Lung (tissue), 16 donors: ENCODE data around the gene MGAT4D. TPM values are rescaled to one million over a fixed set of nuclear protein-coding genes. Genes with fewer than 3 reads are reported as not detected.

Source experiments
- ATAC-seq: fragments of 200-7000 bp; cut with Tn5 transposase; one replicate; pipeline ENCODE4 v1.9.1; 2020; ENCODE audit warnings: moderate number of reproducible peaks; ENCODE audit not compliant: insufficient read depth, low FRiP score
- DNase-seq, 3 donors: peaks; one replicate each; pipeline ENCODE4 v3.0.0-alpha.2; 2013 to 2017
- H3K27ac ChIP-seq, 2 donors: one replicate each; pipeline ENCODE4 v1.5.1; 2013; ENCODE audit warnings: mild to moderate bottlenecking in 2 of 2, moderate library complexity in 2 of 2, control low read depth in 1 of 2, inconsistent platforms in 1 of 2, low read depth in 1 of 2, low read length in 1 of 2
- H3K27me3 ChIP-seq, 3 donors: one replicate each; pipeline ENCODE4 v1.5.1; 2013; ENCODE audit warnings: low read length in 2 of 3; ENCODE audit not compliant: control insufficient read depth in 3 of 3, insufficient read depth in 3 of 3
- H3K36me3 ChIP-seq, 4 donors: one replicate each; pipeline ENCODE4 v1.5.1; 2013; ENCODE audit warnings: low read length in 4 of 4, mild to moderate bottlenecking in 1 of 4, moderate library complexity in 1 of 4; ENCODE audit not compliant: control insufficient read depth in 4 of 4, insufficient read depth in 4 of 4
- H3K4me1 ChIP-seq, 5 donors: one replicate each; pipeline ENCODE4 v1.5.1; 2013; ENCODE audit warnings: low read length in 5 of 5, mild to moderate bottlenecking in 2 of 5, moderate library complexity in 1 of 5; ENCODE audit not compliant: control insufficient read depth in 5 of 5, insufficient read depth in 5 of 5
- H3K4me3 ChIP-seq: one replicate; pipeline ENCODE4 v1.5.1; 2013; ENCODE audit warnings: mild to moderate bottlenecking, control low read depth, moderate library complexity
- H3K9ac ChIP-seq, 2 donors: one replicate each; pipeline ENCODE4 v1.5.1; 2013; ENCODE audit warnings: low read length in 2 of 2, control low read depth in 1 of 2; ENCODE audit not compliant: insufficient read depth in 1 of 2
- H3K9me3 ChIP-seq, 4 donors: one replicate each; pipeline ENCODE4 v1.5.1; 2013; ENCODE audit warnings: low read length in 3 of 4, mild to moderate bottlenecking in 1 of 4, moderate library complexity in 1 of 4; ENCODE audit not compliant: control insufficient read depth in 4 of 4, insufficient read depth in 3 of 4
- CTCF ChIP-seq: IDR thresholded peaks from 2 replicates; pipeline ENCODE4 v1.5.1; 2012; ENCODE audit warnings: mild to moderate bottlenecking; ENCODE audit errors: control extremely low read depth, extremely low read depth
- WGBS, 2 donors: extraction: QIAGEN DNeasy Blood & Tissue Kit; methylation state at CpG; one replicate each; pipeline ENCODE4 v1.1.7; 2013; 5-methylcytosine and 5-hydroxymethylcytosine counted together
- long read RNA-seq, 5 donors: transcript quantifications; one replicate each; lab custom pipeline, GENCODE V29; 2026
- polyA plus RNA-seq, 2 donors: library from polyadenylated mRNA; stranded (reverse); fragments of 200-250 nt; gene quantifications; one replicate each; pipeline ENCODE4 v1.2.1, GENCODE V29; 2013
- total RNA-seq, 2 donors: library from RNA; depleted of rRNA in 1 of 2; stranded (reverse); fragments of >200 nt in 1 of 2; gene quantifications; one replicate each; pipeline ENCODE4 v1.2.1, GENCODE V29; 2014 to 2021
- donor health status: control.
- donor health status: control.
- donor health status: Bipolar disorder and iron deficiency.
- donor health status: healthy.
- donor health status: DM: yes; HTN: yes; CAD: no.

Gene MGAT4D
- total RNA-seq = 1 to 10 TPM in 1 of 2 donors, not detected in 1; 1.1 TPM
- polyA plus RNA-seq = under 1 TPM in 1 of 2 donors, not detected in 1; 0.12 TPM
- long read RNA-seq, donor 1 = 0 reads
- long read RNA-seq, donor 2 = 0 reads
- long read RNA-seq, donor 3 = 0 reads
- long read RNA-seq, donor 4 = 0 reads
- long read RNA-seq, donor 5 = 0 reads

DNA sequence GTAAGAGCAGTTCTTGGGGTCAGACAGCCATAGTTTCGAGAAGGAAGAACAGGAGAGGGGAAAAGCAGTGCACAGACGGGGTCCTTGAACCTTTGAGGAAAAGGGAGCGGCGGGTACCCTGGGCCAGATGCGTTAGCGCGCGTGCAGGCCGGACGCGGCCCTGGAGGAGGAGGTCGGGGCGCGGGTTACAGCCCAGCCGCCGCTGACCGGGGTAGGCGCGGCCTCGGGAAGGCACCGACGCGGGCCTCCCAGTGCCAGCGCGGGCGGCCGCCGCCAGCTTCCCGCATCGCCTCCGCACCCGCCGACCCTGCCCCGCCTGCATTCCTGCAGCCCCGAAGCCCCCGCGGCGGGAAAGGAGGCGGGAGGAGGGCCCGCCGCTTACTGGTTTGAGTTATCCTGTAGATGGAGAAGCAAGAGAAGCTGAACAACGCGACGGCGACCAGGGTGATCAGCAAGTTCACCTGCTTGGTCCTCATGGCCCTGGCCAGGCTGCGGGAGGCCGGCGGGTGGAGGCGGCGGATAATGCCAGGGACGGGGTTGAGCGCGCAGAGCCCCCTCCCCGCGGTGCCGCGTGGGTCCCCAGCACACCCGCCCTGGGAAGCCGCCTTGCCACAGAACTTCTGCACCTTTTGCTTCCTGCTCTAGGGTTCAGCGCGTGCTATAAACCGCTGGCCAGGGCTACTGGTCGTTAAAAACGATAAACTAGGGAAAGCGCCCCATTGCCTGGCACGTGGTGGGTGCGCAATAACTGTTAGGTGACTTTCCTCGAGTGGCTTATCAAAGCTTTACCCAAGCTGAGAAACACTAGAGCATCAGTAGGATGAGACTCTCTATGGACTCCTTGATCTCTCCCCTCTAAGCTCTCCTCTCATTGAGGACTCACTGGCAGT, at the start of gene MGAT4D:
Gene MGAT4D (minus strand): TSS at position 547 of the 890 bp plus-strand sequence. CDS start 71 bp downstream, at position 476.
- Histone ChIP-seq H3K9me3 (peaks cover 0 to 6% (median 0%) of the 10 kb centered on the region in 4 donors), H3K27me3 (peaks cover 0 to 64% (median 49%) of the 10 kb centered on the region in 3 donors), H3K9ac (no peak within 1 kb of the TSS), H3K4me3 (no peak within 1 kb of the TSS), H3K4me1 (peaks cover 0 to 8% (median 2%) of the 10 kb centered on the region in 5 donors), H3K36me3 (no peaks in the 10 kb centered on the region), H3K27ac (no peak within 1 kb of the TSS)
- peak; percentile 19 for ATAC-seq
- no peak for TF ChIP-seq CTCF
- 5 to 8% methylated on average over 57 to 68 of the region's 68 CpGs for WGBS, 2 donors
- DNase-seq = peak; percentile 11 to 50 (median 25)

DNA sequence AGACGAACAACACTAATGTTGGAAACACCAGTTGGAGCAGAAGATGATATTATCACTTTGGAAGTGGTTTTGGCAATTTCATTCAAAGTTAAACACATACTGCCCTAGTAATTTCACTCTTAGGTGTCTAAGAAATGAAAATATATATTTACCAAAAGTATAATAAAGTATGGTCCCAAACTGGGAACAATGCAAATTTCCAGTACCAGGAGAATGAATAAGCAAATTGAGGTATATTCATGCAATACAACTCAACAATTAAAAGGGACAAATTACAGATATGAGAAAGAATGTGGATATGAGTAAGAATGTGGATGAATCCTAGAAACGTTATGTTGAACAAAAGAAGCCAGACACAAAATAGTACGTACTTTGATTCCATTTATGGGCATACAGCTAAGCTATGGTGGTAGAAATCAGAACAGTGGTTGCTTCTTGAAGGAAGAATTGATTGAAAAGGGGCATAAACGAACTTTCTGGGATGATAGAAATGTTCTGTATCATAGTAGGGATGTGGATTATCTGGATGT, 35.9 kb upstream of the MGAT4D start:
- TF ChIP-seq CTCF = no peak
- ATAC-seq = no peak
- 91 to 93% methylated on average over 4 of the region's 4 CpGs for WGBS, 2 donors
- Histone ChIP-seq H3K9ac (no peak overlapping the region), H3K36me3 (peaks cover 3 to 21% (median 13%) of the 10 kb centered on the region in 4 donors), H3K27me3 (no peaks in the 10 kb centered on the region), H3K4me3 (no peak overlapping the region), H3K9me3 (no peaks in the 10 kb centered on the region), H3K27ac (no peak overlapping the region), H3K4me1 (peaks cover 0 to 2% (median 0%) of the 10 kb centered on the region in 5 donors)
- DNase-seq = no peak

DNA sequence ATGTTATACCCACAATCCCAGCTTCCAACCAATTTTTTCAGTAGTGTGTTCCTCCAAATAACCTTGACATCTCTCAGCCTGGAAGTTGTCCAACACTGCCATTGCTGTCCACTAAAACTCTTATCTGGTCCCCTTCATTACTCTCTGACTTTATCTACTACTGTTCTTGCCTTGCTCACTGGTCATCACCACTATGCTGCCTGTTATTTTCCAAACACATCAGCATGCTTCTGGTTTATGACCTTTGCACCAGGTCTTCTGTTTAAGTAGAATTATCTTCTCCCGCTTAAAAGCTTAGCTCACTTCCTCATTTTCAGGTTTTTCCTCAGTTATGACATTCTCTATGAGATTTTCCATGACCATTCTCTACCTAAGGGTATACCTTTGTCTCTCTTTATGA, 31.3 kb upstream of the MGAT4D start:
- DNase-seq (no peak), ATAC-seq (no peak)
- TF ChIP-seq CTCF = no peak
- no peak overlapping the region for H3K9ac ChIP-seq
- H3K4me3 ChIP-seq = no peak overlapping the region
- 81 to 84% methylated on average over 1 of the region's 1 CpG for WGBS, 2 donors
- peak overlapping the region in 1 of 2 donors; percentile 49 for H3K27ac ChIP-seq
- peaks cover 0 to 10% (median 0%) of the 10 kb centered on the region in 5 donors for H3K4me1 ChIP-seq
- no peaks in the 10 kb centered on the region for H3K27me3 ChIP-seq
- H3K36me3 ChIP-seq = peaks cover 0 to 12% (median 7%) of the 10 kb centered on the region in 4 donors
- H3K9me3 ChIP-seq = no peaks in the 10 kb centered on the region
